Peyer's patch (tissue), 4 donors: ENCODE measurements around the gene CARD14.
"Not testable (repeated sequence)": the region's sequence is repeated elsewhere in the genome, so short reads cannot be mapped to it uniquely, and the experiment has no call there.

Source experiments
- POLR2A ChIP-seq, 2 donors: fragments of 450-650 bp; IDR thresholded peaks; one replicate each; pipeline ENCODE4 v1.5.1; 2017; ENCODE audit warnings: antibody characterized with exemption in 2 of 2, mild to moderate bottlenecking in 2 of 2, moderate library complexity in 2 of 2
- TF ChIP-seq, protein P1 (sequence below), 6 experiments: fragments of 450-650 bp in 4 of 6; fragments of 200-600 bp in 2 of 6; sonication (generic) in 1 of 6; IDR thresholded peaks; one replicate each; pipeline ENCODE4 v1.5.1; 2017 to 2019; ENCODE audit warnings: antibody characterized with exemption in 6 of 6, mild to moderate bottlenecking in 3 of 6, moderate library complexity in 1 of 6

DNA sequence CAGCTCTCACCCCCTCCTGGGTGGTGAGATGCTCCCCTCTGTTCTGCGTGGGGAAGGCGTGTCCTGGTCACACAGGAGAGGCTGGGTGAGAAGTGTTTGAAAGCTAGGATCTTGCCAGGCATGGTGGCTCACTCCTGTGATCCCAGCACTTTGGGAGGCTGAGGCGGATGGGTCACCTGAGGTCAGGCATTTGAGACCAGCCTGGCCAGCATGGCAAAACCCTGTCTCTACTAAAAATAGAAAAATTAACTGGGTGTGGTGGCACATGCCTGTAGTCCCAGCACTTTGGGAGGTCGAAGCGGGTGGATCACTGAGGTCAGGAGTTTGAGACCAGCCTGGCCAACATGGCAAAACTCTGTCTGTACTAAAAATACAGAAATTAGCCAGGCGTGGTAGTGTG lies 74.6 kb downstream of the CARD14 start:
- TF ChIP-seq POLR2A (IDR thresholded peaks at IDR 0.05), result not testable (repeated sequence)
- TF ChIP-seq, protein P1, sequence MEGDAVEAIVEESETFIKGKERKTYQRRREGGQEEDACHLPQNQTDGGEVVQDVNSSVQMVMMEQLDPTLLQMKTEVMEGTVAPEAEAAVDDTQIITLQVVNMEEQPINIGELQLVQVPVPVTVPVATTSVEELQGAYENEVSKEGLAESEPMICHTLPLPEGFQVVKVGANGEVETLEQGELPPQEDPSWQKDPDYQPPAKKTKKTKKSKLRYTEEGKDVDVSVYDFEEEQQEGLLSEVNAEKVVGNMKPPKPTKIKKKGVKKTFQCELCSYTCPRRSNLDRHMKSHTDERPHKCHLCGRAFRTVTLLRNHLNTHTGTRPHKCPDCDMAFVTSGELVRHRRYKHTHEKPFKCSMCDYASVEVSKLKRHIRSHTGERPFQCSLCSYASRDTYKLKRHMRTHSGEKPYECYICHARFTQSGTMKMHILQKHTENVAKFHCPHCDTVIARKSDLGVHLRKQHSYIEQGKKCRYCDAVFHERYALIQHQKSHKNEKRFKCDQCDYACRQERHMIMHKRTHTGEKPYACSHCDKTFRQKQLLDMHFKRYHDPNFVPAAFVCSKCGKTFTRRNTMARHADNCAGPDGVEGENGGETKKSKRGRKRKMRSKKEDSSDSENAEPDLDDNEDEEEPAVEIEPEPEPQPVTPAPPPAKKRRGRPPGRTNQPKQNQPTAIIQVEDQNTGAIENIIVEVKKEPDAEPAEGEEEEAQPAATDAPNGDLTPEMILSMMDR (IDR thresholded peaks at IDR 0.05), result not testable (repeated sequence)
